K562 (cell line): ENCODE data around the gene HYAL1. TPM values are rescaled to one million over a fixed set of nuclear protein-coding genes. Genes with fewer than 3 reads are reported as not detected.

Source experiments
- ARID2 ChIP-seq: fragments of 450-650 bp; IDR thresholded peaks from 2 replicates; pipeline ENCODE4 v1.6.1; 2017; ENCODE audit warnings: antibody characterized with exemption, mild to moderate bottlenecking
- CREM ChIP-seq: IDR thresholded peaks from 2 replicates; pipeline ENCODE4 v1.6.1; 2014; ENCODE audit warnings: antibody characterized with exemption, low read depth
- JUN ChIP-seq, 2 experiments: sonication (generic) in 1 of 2; formaldehyde crosslinking in 1 of 2; IDR thresholded peaks; 2 replicates each; pipeline versions ENCODE4 v1.6.1 to v1.8.0; 2012 to 2022; ENCODE audit warnings: borderline replicate concordance in 2 of 2, mild to moderate bottlenecking in 2 of 2, improper control_type of control experiment in 1 of 2, low read depth in 1 of 2, low read length in 1 of 2, missing genetic modification reagents in 1 of 2
- MIER1 ChIP-seq: fragments of 450-650 bp; IDR thresholded peaks from 2 replicates; pipeline ENCODE4 v1.6.1; 2016; ENCODE audit warnings: antibody characterized with exemption, mild to moderate bottlenecking, low read depth
- NCOR1 ChIP-seq: fragments of 450-650 bp; IDR thresholded peaks from 2 replicates; pipeline ENCODE4 v1.6.1; 2016; ENCODE audit warnings: mild to moderate bottlenecking, moderate library complexity
- RBM25 ChIP-seq: fragments of 200-400 bp; formaldehyde crosslinking; IDR thresholded peaks from 2 replicates; pipeline ENCODE4 v1.6.1; 2018; ENCODE audit warnings: low read length, low read depth, moderate library complexity; ENCODE audit not compliant: severe bottlenecking
- TARDBP ChIP-seq: fragments of 450-650 bp; IDR thresholded peaks from 2 replicates; pipeline ENCODE4 v1.6.1; 2016
- ZC3H4 ChIP-seq: sonication (generic); formaldehyde crosslinking; IDR thresholded peaks from 2 replicates; pipeline ENCODE4 v1.9.0; 2021; ENCODE audit warnings: missing genetic modification reagents, borderline replicate concordance
- ZFP30 ChIP-seq: fragments of 250-450 bp; sonication (Bioruptor Pico); IDR thresholded peaks from 2 replicates; pipeline ENCODE4 v1.8.0; 2022; ENCODE audit warnings: moderate library complexity, mild to moderate bottlenecking, inconsistent platforms, borderline replicate concordance
- ZNF431 ChIP-seq: sonication (generic); formaldehyde crosslinking; IDR thresholded peaks from 2 replicates; pipeline ENCODE4 v1.8.0; 2022; ENCODE audit warnings: mild to moderate bottlenecking, missing genetic modification reagents
- ZNF75A ChIP-seq: fragments of 450-650 bp; formaldehyde crosslinking; IDR thresholded peaks from 2 replicates; pipeline ENCODE4 v1.4.0; 2020; ENCODE audit warnings: mild to moderate bottlenecking
- polyA plus RNA-seq, 8 experiments: library from polyadenylated mRNA; depleted of rRNA in 4 of 8; stranded (reverse) in 5 of 8; unstranded in 3 of 8; fragments of >200 nt; fragmentation: Nextera tagmentation in 2 of 8; fragmentation: Illumina TruSeq in 1 of 8; extraction: Ambion mirVana in 2 of 8; extraction: Trizol in 1 of 8; gene quantifications; 2 replicates each; pipeline versions ENCODE4 v1.2.1 to v1.2.3, GENCODE V29; 2011 to 2014; ENCODE audit warnings: inconsistent platforms in 1 of 8, missing spikeins in 1 of 8
- total RNA-seq, 7 experiments: library from RNA; depleted of rRNA in 6 of 7; stranded (reverse); fragments of >200 nt in 6 of 7; fragmentation: Illumina TruSeq in 2 of 7; extraction: Trizol in 2 of 7; gene quantifications; 2 replicates each; pipeline versions ENCODE4 v1.2.1 to v1.2.3, GENCODE V29; 2011 to 2021; ENCODE audit warnings: low replicate concordance in 1 of 7
- TF ChIP-seq, protein P1 (sequence below): fragments of 250-450 bp; sonication (Bioruptor Pico); IDR thresholded peaks from 2 replicates; pipeline ENCODE4 v1.5.0; 2021; ENCODE audit warnings: mild to moderate bottlenecking, moderate library complexity
- TF ChIP-seq, protein P2 (sequence below), 2 experiments: fragments of 450-650 bp; IDR thresholded peaks; 2 replicates each; pipeline ENCODE4 v1.6.1; 2016
- TF ChIP-seq, protein P3 (sequence below): sonication (generic); formaldehyde crosslinking; IDR thresholded peaks from 2 replicates; pipeline ENCODE4 v1.9.0; 2022; ENCODE audit warnings: mild to moderate bottlenecking, missing genetic modification reagents
- TF ChIP-seq, protein P4 (sequence below): fragments of 450-650 bp; IDR thresholded peaks from one replicate; pipeline ENCODE4 v1.6.1; 2018; ENCODE audit warnings: mild to moderate bottlenecking, moderate library complexity; ENCODE audit not compliant: partially characterized antibody
- TF ChIP-seq, protein P5 (sequence below): fragments of 450-650 bp; formaldehyde crosslinking; IDR thresholded peaks from 2 replicates; pipeline ENCODE4 v1.4.0; 2020; ENCODE audit warnings: mild to moderate bottlenecking
- TF ChIP-seq, protein P6 (sequence below): sonication (generic); formaldehyde crosslinking; IDR thresholded peaks from 2 replicates; pipeline ENCODE4 v1.9.0; 2022; ENCODE audit warnings: mild to moderate bottlenecking, missing genetic modification reagents

HYAL1 gene
- total and polyA plus RNA-seq, 9 of the 15 experiments (the other 6 are each of a cell fraction or from before 2014, with no cell fraction given), result 1.4 to 8.5 (median 4.7) TPM

DNA sequence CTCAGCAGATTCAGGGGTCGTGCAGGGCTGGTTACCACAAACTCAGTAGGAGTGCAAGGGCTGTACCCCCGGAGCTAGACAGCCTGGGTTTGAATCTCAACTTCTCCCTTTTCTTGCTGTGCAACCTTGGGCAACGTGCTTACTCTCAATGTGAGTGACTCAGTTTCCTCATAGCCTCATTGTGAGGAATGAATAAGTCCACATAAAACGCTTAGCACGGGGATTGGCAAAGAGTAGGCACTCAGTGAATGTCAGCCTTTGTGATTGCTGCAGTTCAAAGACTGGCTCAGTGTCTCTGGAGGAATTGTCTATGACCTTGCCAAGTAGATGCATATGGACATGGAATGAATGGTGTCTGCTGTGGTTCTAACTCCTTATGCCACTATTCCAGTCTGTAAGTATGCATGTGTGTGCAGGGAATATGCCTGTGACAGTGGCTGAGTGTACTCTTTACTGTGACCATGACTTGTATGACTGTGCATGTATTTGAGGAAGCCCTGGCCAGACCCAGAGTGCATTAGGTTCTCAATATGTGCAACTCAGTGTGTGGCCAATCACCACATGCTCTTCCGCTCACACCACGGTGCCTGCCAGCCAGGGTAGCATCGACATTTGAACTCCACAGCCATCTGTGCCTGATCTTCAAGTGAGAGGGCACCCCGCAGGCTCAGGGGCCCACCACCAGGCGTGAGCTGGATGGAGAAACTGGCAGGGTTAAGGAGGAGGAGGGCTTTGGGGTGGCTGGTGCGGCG, 3.3 kb downstream of the HYAL1 start (continued):
- no peak for TF ChIP-seq RBM25
- TF ChIP-seq ARID2, result peak; percentile 60; the same call in 1 of the 2 replicates
- TF ChIP-seq MIER1, result no peak
- TF ChIP-seq, protein P1, sequence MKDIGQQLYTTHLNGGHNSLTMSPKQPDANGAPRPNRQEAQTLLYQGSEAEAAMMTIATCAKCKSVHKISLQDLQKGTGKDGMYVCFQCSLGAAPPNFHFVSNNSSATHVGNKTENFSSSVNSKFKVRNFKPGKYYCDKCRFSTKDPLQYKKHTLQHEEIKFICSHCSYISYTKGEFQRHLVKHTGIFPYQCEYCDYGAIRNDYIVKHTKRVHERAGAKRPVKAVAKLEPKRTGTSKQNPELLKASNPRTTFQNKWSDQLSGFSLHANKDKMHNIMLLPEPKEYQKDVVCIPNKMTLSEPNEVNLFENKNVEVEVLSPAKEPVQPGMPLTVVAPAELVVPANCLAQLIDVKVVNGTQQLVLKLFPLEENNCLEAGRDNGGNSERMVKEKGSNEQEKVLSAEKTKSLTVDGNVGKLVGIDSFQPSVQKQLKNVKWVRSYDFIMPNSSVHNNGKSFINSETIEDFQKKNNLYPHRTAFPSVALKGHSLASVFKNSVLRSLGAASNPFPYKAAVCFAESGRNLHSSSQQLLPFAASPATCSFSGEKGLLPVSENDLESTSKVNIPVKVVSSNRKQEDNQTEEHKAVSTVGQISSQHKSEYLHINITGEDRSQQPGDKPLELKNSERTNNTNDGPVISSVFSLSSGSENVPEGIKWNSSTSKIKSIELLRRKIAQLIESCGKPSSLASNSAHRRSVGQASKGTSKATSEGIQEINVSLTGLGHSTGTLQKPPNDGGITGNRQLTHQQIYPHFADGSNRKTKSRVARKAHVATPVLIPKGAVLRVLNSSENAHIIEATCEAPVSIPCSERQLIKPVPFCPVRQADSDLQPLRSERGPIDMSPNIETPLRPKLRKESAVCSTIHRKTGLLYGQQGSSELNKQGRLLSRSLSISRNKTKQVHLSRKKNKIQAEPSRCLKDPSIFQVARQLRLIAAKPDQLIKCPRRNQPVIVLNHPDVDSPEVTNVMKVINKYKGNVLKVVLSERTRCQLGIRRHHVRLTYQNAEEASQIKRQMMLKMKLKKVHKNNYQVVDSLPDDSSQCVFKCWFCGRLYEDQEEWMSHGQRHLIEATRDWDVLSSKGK (CRISPR knock-in tag), result no peak
- TF ChIP-seq NCOR1, result no peak
- peak; percentile 72; the same call in 1 of the 2 replicates for TF ChIP-seq ZC3H4 (CRISPR knock-in tag)
- TF ChIP-seq TARDBP, result 0 out of 2 replicates have a peak, but pooled peaks have one; percentile 33
- TF ChIP-seq JUN (IDR thresholded peaks at IDR 0.05; ENCODE audit: borderline replicate concordance, low read depth, low read length), result no peak
- peak; percentile 50; the same call in 1 of the 2 replicates for TF ChIP-seq JUN (CRISPR knock-in tag; IDR thresholded peaks at IDR 0.05; ENCODE audit: borderline replicate concordance)
- TF ChIP-seq, protein P2, sequence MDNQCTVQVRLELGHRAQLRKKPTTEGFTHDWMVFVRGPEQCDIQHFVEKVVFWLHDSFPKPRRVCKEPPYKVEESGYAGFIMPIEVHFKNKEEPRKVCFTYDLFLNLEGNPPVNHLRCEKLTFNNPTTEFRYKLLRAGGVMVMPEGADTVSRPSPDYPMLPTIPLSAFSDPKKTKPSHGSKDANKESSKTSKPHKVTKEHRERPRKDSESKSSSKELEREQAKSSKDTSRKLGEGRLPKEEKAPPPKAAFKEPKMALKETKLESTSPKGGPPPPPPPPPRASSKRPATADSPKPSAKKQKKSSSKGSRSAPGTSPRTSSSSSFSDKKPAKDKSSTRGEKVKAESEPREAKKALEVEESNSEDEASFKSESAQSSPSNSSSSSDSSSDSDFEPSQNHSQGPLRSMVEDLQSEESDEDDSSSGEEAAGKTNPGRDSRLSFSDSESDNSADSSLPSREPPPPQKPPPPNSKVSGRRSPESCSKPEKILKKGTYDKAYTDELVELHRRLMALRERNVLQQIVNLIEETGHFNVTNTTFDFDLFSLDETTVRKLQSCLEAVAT (IDR thresholded peaks at IDR 0.05), result no peak
- TF ChIP-seq, protein P3, sequence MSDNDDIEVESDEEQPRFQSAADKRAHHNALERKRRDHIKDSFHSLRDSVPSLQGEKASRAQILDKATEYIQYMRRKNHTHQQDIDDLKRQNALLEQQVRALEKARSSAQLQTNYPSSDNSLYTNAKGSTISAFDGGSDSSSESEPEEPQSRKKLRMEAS (CRISPR knock-in tag), result peak; percentile 69
- TF ChIP-seq, protein P4, sequence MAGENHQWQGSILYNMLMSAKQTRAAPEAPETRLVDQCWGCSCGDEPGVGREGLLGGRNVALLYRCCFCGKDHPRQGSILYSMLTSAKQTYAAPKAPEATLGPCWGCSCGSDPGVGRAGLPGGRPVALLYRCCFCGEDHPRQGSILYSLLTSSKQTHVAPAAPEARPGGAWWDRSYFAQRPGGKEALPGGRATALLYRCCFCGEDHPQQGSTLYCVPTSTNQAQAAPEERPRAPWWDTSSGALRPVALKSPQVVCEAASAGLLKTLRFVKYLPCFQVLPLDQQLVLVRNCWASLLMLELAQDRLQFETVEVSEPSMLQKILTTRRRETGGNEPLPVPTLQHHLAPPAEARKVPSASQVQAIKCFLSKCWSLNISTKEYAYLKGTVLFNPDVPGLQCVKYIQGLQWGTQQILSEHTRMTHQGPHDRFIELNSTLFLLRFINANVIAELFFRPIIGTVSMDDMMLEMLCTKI, result no peak
- TF ChIP-seq, protein P5, sequence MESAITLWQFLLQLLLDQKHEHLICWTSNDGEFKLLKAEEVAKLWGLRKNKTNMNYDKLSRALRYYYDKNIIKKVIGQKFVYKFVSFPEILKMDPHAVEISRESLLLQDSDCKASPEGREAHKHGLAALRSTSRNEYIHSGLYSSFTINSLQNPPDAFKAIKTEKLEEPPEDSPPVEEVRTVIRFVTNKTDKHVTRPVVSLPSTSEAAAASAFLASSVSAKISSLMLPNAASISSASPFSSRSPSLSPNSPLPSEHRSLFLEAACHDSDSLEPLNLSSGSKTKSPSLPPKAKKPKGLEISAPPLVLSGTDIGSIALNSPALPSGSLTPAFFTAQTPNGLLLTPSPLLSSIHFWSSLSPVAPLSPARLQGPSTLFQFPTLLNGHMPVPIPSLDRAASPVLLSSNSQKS (CRISPR knock-in tag), result no peak
- TF ChIP-seq CREM, result 0 out of 2 replicates have a peak, but pooled peaks have one; percentile 4
- TF ChIP-seq ZNF75A (CRISPR knock-in tag), result no peak
- TF ChIP-seq, protein P6, sequence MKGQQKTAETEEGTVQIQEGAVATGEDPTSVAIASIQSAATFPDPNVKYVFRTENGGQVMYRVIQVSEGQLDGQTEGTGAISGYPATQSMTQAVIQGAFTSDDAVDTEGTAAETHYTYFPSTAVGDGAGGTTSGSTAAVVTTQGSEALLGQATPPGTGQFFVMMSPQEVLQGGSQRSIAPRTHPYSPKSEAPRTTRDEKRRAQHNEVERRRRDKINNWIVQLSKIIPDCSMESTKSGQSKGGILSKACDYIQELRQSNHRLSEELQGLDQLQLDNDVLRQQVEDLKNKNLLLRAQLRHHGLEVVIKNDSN (CRISPR knock-in tag), result peak; percentile 4; the same call in 1 of the 2 replicates
- no peak for TF ChIP-seq ZFP30 (CRISPR knock-in tag)
- TF ChIP-seq ZNF431, result no peak
